ENCODE data around the gene NDC1.
"Not testable (repeated sequence)": the region's sequence is repeated elsewhere in the genome, so short reads cannot be mapped to it uniquely, and the experiment has no call there.

NDC1 gene

DNA sequence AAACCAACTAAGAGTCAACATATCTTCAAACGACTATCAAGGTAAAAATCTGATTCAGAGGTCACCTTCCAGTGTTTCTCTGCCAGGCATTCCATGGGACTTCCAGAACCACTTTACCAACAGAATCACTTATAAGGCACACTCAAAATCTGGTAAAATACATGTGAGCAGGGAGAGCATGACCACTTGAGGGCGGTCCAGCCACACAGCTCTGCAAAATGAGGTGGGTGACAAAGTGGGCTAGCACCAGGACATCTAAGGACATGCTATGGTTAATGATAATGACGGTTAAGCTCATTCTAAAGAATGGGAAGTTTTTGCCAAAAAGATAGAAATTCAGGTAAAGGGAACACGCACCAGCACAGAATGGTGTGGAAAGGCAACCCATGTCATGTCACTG lies 74.6 kb downstream of the NDC1 start:
- H3K9me3 ChIP-seq (ENCODE audit: severe bottlenecking): no peaks in the 10 kb centered on the region
- H3K36me3 ChIP-seq (ENCODE audit: low read depth): peaks cover 20% of the 10 kb centered on the region
- TF ChIP-seq, protein P1, sequence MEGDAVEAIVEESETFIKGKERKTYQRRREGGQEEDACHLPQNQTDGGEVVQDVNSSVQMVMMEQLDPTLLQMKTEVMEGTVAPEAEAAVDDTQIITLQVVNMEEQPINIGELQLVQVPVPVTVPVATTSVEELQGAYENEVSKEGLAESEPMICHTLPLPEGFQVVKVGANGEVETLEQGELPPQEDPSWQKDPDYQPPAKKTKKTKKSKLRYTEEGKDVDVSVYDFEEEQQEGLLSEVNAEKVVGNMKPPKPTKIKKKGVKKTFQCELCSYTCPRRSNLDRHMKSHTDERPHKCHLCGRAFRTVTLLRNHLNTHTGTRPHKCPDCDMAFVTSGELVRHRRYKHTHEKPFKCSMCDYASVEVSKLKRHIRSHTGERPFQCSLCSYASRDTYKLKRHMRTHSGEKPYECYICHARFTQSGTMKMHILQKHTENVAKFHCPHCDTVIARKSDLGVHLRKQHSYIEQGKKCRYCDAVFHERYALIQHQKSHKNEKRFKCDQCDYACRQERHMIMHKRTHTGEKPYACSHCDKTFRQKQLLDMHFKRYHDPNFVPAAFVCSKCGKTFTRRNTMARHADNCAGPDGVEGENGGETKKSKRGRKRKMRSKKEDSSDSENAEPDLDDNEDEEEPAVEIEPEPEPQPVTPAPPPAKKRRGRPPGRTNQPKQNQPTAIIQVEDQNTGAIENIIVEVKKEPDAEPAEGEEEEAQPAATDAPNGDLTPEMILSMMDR (IDR thresholded peaks at IDR 0.05; ENCODE audit: poor library complexity, severe bottlenecking): no peak
- no peak overlapping the region for H3K27ac ChIP-seq (ENCODE audit: poor library complexity, severe bottlenecking)
- no peaks in the 10 kb centered on the region for H3K27me3 ChIP-seq (ENCODE audit: insufficient read depth, poor library complexity, severe bottlenecking)
- no peak overlapping the region for H3K4me3 ChIP-seq (ENCODE audit: severe bottlenecking)
- no peak for DNase-seq (ENCODE audit: low spot score)
- ATAC-seq (ENCODE audit: low read depth): no peak
- H3K4me1 ChIP-seq (ENCODE audit: insufficient read depth, poor library complexity, severe bottlenecking): no peaks in the 10 kb centered on the region

DNA sequence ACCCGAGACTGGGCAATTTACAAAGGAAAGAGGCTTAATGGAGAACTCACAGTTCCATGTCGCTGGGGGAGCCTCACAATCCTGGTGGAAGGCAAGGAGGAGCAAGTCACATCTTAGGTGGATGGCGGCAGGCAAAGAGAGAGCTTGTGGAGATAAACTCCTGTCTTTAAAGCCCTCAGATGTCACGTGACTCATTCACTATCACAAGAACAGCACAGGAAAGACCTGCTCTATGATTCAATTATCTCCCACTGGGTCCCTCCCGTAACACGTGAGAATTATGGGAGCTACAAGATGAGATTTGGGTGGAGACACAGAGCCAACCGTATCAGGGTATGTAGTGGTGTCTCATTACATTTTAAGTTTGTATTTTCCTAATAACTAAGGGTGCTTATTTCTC lies 77.6 kb downstream of the NDC1 start:
- not testable (repeated sequence) for H3K27me3 ChIP-seq (ENCODE audit: insufficient read depth, poor library complexity, severe bottlenecking); DNase-seq (ENCODE audit: low spot score); H3K27ac ChIP-seq (ENCODE audit: poor library complexity, severe bottlenecking); ATAC-seq (ENCODE audit: low read depth); H3K9me3 ChIP-seq (ENCODE audit: severe bottlenecking); H3K36me3 ChIP-seq (ENCODE audit: low read depth); H3K4me3 ChIP-seq (ENCODE audit: severe bottlenecking); H3K4me1 ChIP-seq (ENCODE audit: insufficient read depth, poor library complexity, severe bottlenecking)

DNA sequence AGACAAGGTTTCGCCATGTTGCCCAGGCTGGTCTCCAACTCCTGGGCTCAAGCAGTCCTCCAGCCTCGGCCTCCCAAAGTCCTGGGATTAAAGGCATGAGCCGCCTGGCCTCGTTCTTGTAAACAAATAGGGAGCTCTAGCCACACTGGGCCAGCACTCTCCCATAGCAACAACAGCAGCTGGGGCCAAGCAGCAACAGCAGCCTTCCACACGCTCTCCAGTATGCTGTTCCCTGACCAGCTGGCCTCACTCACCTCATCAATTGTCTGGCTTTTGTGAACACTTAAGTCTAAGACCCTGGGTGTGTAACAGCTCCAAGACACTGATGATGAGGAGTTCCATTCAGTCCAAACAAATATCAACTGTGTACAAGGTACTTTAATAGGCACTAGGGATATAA lies 82.2 kb downstream of the NDC1 start:
- Histone ChIP-seq H3K4me1 (ENCODE audit: insufficient read depth, poor library complexity, severe bottlenecking) (no peaks in the 10 kb centered on the region), H3K27ac (ENCODE audit: poor library complexity, severe bottlenecking) (no peak overlapping the region), H3K9me3 (ENCODE audit: severe bottlenecking) (no peaks in the 10 kb centered on the region), H3K27me3 (ENCODE audit: insufficient read depth, poor library complexity, severe bottlenecking) (no peaks in the 10 kb centered on the region), H3K4me3 (ENCODE audit: severe bottlenecking) (no peak overlapping the region), H3K36me3 (ENCODE audit: low read depth) (no peaks in the 10 kb centered on the region)
- no peak for ATAC-seq (ENCODE audit: low read depth)
- TF ChIP-seq, protein P1 (IDR thresholded peaks at IDR 0.05; ENCODE audit: poor library complexity, severe bottlenecking): no peak
- DNase-seq (ENCODE audit: low spot score): no peak

DNA sequence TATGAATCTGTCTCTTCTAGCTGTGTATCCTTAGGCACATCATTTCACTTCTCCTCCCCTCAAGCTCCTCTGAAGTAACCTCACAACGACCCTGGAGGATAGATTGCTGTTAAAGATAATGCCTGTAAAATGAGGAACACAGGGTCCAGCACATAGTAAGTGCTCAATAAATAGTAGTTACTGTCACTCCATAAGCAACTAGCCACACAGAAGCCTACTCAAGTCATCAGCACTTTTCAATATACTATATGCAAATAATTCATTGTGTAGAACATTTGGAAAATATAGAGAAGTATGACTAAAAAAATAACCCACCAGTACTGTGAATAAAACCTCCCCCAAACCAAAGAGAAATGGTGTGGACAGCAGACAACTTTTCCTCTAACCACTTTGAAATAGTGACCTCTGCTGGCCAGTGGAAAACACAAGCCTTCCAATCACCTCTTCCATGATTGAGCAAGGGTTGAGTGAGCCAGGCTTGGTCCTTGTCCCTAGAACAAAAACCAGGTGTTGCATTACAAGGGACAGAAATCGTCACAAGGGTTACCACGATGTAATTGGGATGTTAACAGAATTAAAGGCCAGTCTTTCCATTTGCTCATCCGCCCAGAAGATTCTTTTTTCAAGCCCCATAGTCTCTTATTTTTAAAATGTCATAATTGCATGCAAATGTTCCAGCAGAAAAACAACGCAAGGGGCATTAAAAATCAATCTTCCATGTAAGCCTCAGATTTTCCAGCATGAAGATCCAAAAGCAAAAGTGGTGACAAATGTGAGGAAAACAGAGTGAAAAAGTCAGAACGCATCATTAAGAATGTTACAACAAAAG lies 83.4 kb downstream of the NDC1 start:
- ATAC-seq (ENCODE audit: low read depth) (peak; percentile 41; the same call in 1 of the 3 replicates), DNase-seq (ENCODE audit: low spot score) (no peak)
- H3K9me3 ChIP-seq (ENCODE audit: severe bottlenecking): no peaks in the 10 kb centered on the region
- no peak overlapping the region for H3K27ac ChIP-seq (ENCODE audit: poor library complexity, severe bottlenecking)
- no peaks in the 10 kb centered on the region for H3K27me3 ChIP-seq (ENCODE audit: insufficient read depth, poor library complexity, severe bottlenecking)
- no peak overlapping the region for H3K4me3 ChIP-seq (ENCODE audit: severe bottlenecking)
- no peaks in the 10 kb centered on the region for H3K36me3 ChIP-seq (ENCODE audit: low read depth)
- no peaks in the 10 kb centered on the region for H3K4me1 ChIP-seq (ENCODE audit: insufficient read depth, poor library complexity, severe bottlenecking)
- TF ChIP-seq, protein P1 (IDR thresholded peaks at IDR 0.05; ENCODE audit: poor library complexity, severe bottlenecking): peak; percentile 79

DNA sequence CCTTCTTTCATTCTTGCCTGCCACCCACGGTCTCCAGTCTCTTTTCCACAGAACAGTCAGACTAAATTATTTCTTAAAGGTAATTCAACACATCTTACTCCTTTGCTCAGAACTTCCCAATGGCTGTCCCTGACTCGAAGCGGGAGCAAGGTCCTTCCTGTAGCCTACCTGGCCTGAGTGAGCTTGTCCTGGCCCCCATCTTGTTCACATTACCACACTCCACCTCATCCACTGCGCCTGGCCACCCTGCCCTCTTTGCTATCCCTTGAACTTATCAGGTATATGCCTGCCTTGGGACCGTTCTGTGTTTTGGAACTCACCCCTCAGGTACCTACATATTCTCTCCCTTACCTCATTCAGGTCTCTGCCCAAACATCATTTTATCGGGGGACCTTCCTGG lies 85.8 kb downstream of the NDC1 start:
- ATAC-seq (ENCODE audit: low read depth) (no peak), DNase-seq (ENCODE audit: low spot score) (no peak)
- Histone ChIP-seq H3K4me1 (ENCODE audit: insufficient read depth, poor library complexity, severe bottlenecking) (no peaks in the 10 kb centered on the region), H3K9me3 (ENCODE audit: severe bottlenecking) (no peaks in the 10 kb centered on the region), H3K27ac (ENCODE audit: poor library complexity, severe bottlenecking) (no peak overlapping the region), H3K36me3 (ENCODE audit: low read depth) (no peaks in the 10 kb centered on the region), H3K27me3 (ENCODE audit: insufficient read depth, poor library complexity, severe bottlenecking) (no peaks in the 10 kb centered on the region), H3K4me3 (ENCODE audit: severe bottlenecking) (no peak overlapping the region)
- TF ChIP-seq, protein P1 (IDR thresholded peaks at IDR 0.05; ENCODE audit: poor library complexity, severe bottlenecking): no peak

Data from RWPE2 (cell line).